Measurements from ENCODE around the gene FAM3D. TPM values are rescaled to one million over a fixed set of nuclear protein-coding genes. Genes with fewer than 3 reads are reported as not detected.

The FAM3D gene
- total RNA-seq, 4 donors from 2014 or later: not detected

GRCh38 chr3:58623478-58623877 lies 43.1 kb downstream of the FAM3D start:
- Histone ChIP-seq H3K9me3 (no peaks in the 10 kb centered on the region), H3K27ac (peak overlapping the region in 2 of 4 donors; percentile 33 to 87), H3K4me1 (peaks cover 0 to 86% (median 19%) of the 10 kb centered on the region in 4 donors), H3K4me3 (no peak overlapping the region), H3K27me3 (no peaks in the 10 kb centered on the region), H3K36me3 (no peaks in the 10 kb centered on the region)
- TF ChIP-seq EP300 (IDR thresholded peaks at IDR 0.05) (no peak), POLR2A (IDR thresholded peaks at IDR 0.05) (no peak), CTCF (IDR thresholded peaks at IDR 0.05) (no peak)
- no peak for DNase-seq (ENCODE audit: low spot score in 2 of 2)
- WGBS, 2 donors: 71 to 73% methylated on average over 7 to 8 of the region's 8 CpGs

- 82 to 83% methylated on average over 4 to 8 of the region's 8 CpGs for WGBS, 2 donors
- Histone ChIP-seq H3K27me3 (no peaks in the 10 kb centered on the region), H3K4me3 (no peak overlapping the region), H3K4me1 (peaks cover 0 to 86% (median 14%) of the 10 kb centered on the region in 4 donors), H3K9me3 (no peaks in the 10 kb centered on the region), H3K36me3 (no peaks in the 10 kb centered on the region), H3K27ac (peak overlapping the region in 1 of 4 donors; percentile 87)
- TF ChIP-seq CTCF (IDR thresholded peaks at IDR 0.05): no peak
- no peak for TF ChIP-seq POLR2A (IDR thresholded peaks at IDR 0.05)
- TF ChIP-seq EP300 (IDR thresholded peaks at IDR 0.05): no peak
- DNase-seq (ENCODE audit: low spot score in 2 of 2): no peak
Measured at GRCh38 chr3:58622892-58623291, 43.7 kb downstream of the FAM3D start.

GRCh38 chr3:58622436-58622835 lies 44.1 kb downstream of the FAM3D start:
- H3K36me3 ChIP-seq: no peaks in the 10 kb centered on the region
- H3K4me3 ChIP-seq: no peak overlapping the region
- TF ChIP-seq EP300 (IDR thresholded peaks at IDR 0.05) (no peak), POLR2A (IDR thresholded peaks at IDR 0.05) (no peak), CTCF (IDR thresholded peaks at IDR 0.05) (no peak)
- no peaks in the 10 kb centered on the region for H3K9me3 ChIP-seq
- 92 to 95% methylated on average over 4 of the region's 4 CpGs for WGBS, 2 donors
- no peak for DNase-seq (ENCODE audit: low spot score in 2 of 2)
- H3K27me3 ChIP-seq: no peaks in the 10 kb centered on the region
- peaks cover 0 to 86% (median 10%) of the 10 kb centered on the region in 4 donors for H3K4me1 ChIP-seq
- H3K27ac ChIP-seq: peak overlapping the region in 1 of 4 donors; percentile 87

GRCh38 chr3:58621086-58621830 lies 45.3 kb downstream of the FAM3D start:
- H3K27ac ChIP-seq: peak overlapping the region in 1 of 4 donors; percentile 91
- no peaks in the 10 kb centered on the region for H3K9me3 ChIP-seq
- DNase-seq (ENCODE audit: low spot score in 2 of 2): no peak
- H3K4me1 ChIP-seq: peaks cover 0 to 85% (median 2%) of the 10 kb centered on the region in 4 donors
- no peaks in the 10 kb centered on the region for H3K27me3 ChIP-seq
- H3K4me3 ChIP-seq: no peak overlapping the region
- H3K36me3 ChIP-seq: no peaks in the 10 kb centered on the region
- 65 to 66% methylated on average over 6 of the region's 6 CpGs for WGBS, 2 donors
- TF ChIP-seq EP300 (IDR thresholded peaks at IDR 0.05) (no peak), CTCF (IDR thresholded peaks at IDR 0.05) (no peak), POLR2A (IDR thresholded peaks at IDR 0.05) (no peak)

GRCh38 chr3:58620421-58620820 lies 46.2 kb downstream of the FAM3D start:
- DNase-seq (ENCODE audit: low spot score in 2 of 2): peak in 1 of 2 donors; percentile 68
- no peak overlapping the region for H3K4me3 ChIP-seq
- no peaks in the 10 kb centered on the region for H3K36me3 ChIP-seq
- H3K27ac ChIP-seq: peak overlapping the region in 1 of 4 donors; percentile 91
- 79 to 91% methylated on average over 8 of the region's 8 CpGs for WGBS, 2 donors
- no peaks in the 10 kb centered on the region for H3K27me3 ChIP-seq
- TF ChIP-seq CTCF (IDR thresholded peaks at IDR 0.05): no peak
- peak in 1 of 2 donors; percentile 25 for TF ChIP-seq EP300 (IDR thresholded peaks at IDR 0.05)
- H3K9me3 ChIP-seq: no peaks in the 10 kb centered on the region
- peaks cover 0 to 79% (median 2%) of the 10 kb centered on the region in 4 donors for H3K4me1 ChIP-seq

Measured in tibial nerve (tissue), 4 donors.